ENCODE data around the gene PSMD3. TPM values are rescaled to one million over a fixed set of nuclear protein-coding genes. Genes with fewer than 3 reads are reported as not detected.
A peak's percentile ranks its signal among the peaks of the same experiment; 100 is the strongest.
"Not testable (repeated sequence)": the region's sequence is repeated elsewhere in the genome, so short reads cannot be mapped to it uniquely, and the experiment has no call there.

PSMD3 gene
- total RNA-seq (ENCODE audit: insufficient read depth, low replicate concordance): 38.3 TPM

GRCh38 chr17:39980351-39981206, at the start of gene PSMD3:
TSS of gene PSMD3 (plus strand) at chr17:39980807. CDS start at chr17:39980971, 164 bp downstream.
- DNase-seq (ENCODE audit: low spot score): peak; percentile 100

- DNase-seq (ENCODE audit: low spot score): no peak
Measured at GRCh38 chr17:39933912-39934311, 46.7 kb upstream of the PSMD3 start.

DNA sequence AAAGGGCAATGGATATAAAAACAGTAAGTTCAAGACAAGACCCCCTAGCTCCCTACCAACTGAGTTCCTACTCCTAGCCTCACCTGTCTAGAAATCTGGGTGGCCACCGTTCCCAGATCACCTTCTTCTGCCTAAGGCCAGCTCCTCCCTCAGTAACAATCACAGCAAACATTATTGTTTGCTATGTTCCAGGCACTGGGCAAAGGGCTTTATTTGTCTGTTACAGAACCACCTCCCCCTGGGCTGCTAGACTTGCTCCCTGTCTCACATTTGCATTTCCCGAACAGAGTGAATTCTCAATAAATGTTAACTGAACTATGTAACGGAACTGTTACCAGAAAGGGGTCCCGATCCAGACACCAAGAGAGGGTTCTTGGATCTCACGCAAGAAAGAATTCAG, 46.3 kb upstream of the PSMD3 start:
- no peak for DNase-seq (ENCODE audit: low spot score)

DNA sequence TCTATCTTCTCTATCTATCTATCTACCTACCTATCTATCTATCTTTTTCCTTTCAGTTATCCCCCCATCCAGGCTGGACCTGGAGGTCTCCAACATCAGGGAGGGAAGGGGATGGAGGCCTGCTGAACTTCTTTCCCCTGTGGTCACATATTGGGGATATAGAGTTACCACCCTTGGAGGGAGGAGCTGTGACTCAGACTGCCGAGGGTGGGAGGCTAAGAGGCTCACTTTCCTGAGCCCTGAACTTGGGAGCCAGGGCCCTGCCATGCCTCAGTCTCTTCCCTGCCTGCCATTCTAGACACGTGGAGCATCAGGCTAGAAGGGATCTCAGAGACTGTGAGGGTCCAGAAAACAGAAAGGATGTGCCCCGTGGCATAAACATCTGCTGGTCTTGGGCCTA, 44.7 kb upstream of the PSMD3 start:
- DNase-seq (ENCODE audit: low spot score): no peak

DNA sequence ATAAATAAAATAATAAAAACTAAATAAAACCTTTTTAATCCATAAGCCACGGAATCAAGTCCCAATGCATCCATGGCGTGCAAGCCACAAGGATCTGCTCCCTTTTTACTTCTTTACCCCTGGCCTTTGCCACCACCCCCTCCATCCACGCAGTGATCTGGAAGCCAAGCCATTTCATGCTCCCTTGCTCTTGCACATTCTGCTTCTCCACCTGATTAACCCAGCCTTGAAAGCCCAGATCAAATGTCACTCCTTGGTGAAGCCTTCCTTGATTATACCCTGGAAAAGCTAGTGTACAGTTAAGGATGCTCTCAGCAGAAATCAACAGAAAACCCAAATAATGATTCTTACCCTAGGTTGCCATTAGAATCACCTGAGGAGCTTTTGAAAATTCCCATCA, 43.2 kb upstream of the PSMD3 start:
- DNase-seq (ENCODE audit: low spot score): no peak

GRCh38 chr17:39938140-39938869, 42.3 kb upstream of the PSMD3 start:
- DNase-seq (ENCODE audit: low spot score): no peak

GRCh38 chr17:39939106-39939505, 41.5 kb upstream of the PSMD3 start:
- no peak for DNase-seq (ENCODE audit: low spot score)

GRCh38 chr17:39939588-39940419, 40.8 kb upstream of the PSMD3 start:
- DNase-seq (ENCODE audit: low spot score): peak; percentile 87

DNA sequence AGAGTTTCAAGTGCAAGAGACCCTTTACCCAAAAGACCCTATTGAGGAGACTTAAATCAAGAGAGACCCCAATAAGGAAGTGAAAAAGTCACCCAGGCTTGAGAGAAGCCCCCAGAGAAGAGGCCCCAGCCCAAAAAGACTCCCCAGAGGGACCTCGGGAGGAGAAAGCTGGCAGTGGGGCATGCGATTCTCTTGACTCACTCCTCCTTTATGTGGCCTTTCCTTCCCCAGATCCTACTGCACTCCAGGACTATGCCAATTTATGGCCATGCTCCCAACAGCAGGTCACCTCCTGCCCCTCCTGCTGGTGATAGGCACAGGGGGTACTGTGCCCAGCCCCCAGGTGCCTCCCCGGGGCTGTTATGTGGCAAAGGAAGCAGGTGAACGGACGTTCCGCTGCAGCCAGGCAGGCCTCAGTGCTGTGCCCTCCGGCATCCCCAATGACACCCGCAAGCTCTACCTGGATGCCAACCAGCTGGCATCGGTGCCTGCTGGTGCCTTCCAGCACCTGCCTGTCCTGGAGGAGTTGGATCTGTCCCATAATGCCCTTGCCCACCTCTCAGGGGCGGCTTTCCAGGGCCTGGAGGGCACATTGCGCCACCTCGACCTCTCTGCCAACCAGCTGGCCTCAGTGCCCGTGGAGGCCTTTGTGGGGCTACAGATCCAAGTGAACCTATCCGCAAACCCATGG, 36.8 kb upstream of the PSMD3 start:
- DNase-seq (ENCODE audit: low spot score): no peak

DNA sequence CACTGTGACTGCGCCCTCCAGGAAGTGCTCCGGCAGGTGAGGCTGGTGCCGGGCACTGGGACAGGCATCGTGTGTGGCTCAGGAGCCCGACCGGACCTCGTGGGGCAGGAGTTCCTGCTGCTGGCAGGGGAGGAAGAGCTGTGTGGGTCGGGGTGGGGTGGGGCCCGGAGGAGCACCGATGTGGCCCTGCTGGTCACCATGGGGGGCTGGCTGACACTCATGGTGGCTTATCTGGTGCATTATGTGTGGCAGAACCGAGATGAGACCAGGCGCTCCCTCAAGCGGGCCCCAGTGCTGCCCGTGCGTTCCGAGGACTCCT, 36.3 kb upstream of the PSMD3 start:
- DNase-seq (ENCODE audit: low spot score): no peak

DNA sequence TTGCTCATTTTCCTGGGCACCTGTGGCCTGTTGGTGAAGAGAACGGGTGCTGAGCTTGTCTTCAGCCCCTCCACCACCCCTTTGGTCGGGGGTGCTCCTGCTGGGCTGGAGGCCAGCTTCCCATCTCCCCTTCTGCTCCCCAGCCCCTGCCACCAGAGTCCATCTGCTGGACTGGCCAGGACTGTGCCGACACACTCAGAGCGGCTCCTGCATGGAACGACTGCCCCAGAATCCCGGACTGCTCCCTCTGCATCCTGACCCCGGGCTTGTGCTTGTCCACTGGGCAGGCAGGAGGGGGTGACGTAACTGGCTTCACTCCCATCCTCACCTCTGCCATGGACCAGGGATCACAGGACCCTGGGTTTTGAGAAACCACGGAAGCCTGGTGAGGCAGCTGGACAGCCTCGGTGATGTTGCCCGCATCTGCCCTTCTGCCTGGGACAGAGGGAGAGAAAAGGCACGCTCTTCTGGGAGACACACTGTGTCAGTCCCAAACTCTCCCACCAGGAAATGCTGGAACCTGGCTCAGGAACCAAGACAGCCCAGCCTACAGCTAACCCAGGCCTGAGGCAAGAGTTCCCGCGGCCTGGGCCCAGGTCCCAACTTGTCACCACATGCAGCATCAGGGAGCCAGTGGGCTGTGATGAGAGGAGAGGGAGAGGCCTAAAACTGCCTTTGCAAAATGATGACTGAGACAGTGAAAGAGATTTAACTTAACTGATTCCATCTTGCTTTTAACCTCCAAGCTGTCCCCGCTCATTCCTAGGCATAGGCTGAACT, 33.9 kb upstream of the PSMD3 start:
- peak; percentile 20 for DNase-seq (ENCODE audit: low spot score)

GRCh38 chr17:39948489-39948828, 32.1 kb upstream of the PSMD3 start:
- DNase-seq (ENCODE audit: low spot score): not testable (repeated sequence)

DNA sequence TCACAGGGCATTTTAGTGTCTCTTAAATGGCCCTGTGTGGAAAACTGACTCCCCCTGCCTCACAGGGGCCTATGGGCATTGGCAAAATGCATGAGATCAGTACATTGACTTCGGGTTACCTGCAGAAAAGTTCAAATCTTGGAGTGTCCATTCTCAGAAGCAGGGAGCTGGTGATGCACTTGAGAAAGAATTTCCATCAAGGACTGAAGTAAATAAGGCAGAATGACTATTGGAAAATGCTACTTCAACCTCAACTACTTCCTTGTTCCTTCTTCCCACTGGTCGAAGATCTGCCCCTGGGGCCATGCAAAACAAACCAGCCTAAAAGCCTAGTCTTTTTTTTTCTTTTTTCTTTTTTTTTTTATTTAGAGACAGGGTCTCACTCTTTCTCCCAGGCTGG, 31.6 kb upstream of the PSMD3 start:
- no peak for DNase-seq (ENCODE audit: low spot score)

GRCh38 chr17:39950871-39951348, 29.7 kb upstream of the PSMD3 start:
- peak; percentile 15 for DNase-seq (ENCODE audit: low spot score)

- no peak for DNase-seq (ENCODE audit: low spot score)
Measured at GRCh38 chr17:39951924-39952679, 28.5 kb upstream of the PSMD3 start.

GRCh38 chr17:39952680-39953470, 27.7 kb upstream of the PSMD3 start:
- peak; percentile 96 for DNase-seq (ENCODE audit: low spot score)

DNA sequence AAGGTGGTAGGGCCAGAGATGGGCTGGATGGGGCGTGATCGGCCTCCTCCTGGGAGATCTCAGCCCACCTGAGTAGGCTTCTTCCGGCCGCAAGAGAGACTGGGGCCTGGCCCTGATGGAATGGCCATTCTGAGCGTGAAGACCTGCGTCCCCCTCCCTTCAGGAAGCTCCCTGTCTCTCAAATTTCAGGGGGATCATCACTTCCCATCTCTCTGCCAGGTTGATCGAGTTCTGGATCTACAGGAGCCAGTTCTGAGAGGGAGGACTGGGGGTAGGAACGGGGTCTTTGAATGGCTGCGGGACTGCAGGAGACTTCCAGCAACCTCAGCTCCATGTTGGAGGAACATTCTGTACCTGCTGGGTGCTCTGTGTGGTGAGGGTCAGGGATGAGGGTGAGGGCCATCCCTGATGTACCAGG, 27.1 kb upstream of the PSMD3 start:
- DNase-seq (ENCODE audit: low spot score): no peak

- DNase-seq (ENCODE audit: low spot score): no peak
Measured at GRCh38 chr17:39954876-39955275, 25.7 kb upstream of the PSMD3 start.

- DNase-seq (ENCODE audit: low spot score): no peak
Measured at GRCh38 chr17:39955726-39956225, 24.8 kb upstream of the PSMD3 start.
